Fibroblast of skin of left quadriceps (primary cell): ENCODE data around the gene ZNF286A.
"Not testable (repeated sequence)": the region's sequence is repeated elsewhere in the genome, so short reads cannot be mapped to it uniquely, and the experiment has no call there.

ENCODE experiments used
- DNase-seq, 2 experiments: peaks; one replicate each; pipeline ENCODE4 v3.0.0-alpha.2; 2013; ENCODE audit warnings: low read depth in 2 of 2

Gene ZNF286A

GRCh38 chr17:15768865-15769533, 69.4 kb downstream of the ZNF286A start:
- not testable (repeated sequence) for DNase-seq
